Activated CD4-positive, alpha-beta T cell treated with anti-CD3 and anti-CD28 coated beads, Interleukin-2, amount 50 U/mL, for 4 hours (primary cell): ENCODE results near the gene CD164L2.
"Not testable (repeated sequence)": the region's sequence is repeated elsewhere in the genome, so short reads cannot be mapped to it uniquely, and the experiment has no call there.

ENCODE experiments used
- DNase-seq, 2 experiments: peaks; one replicate each; pipeline ENCODE4 v3.0.0-alpha.2; 2020

CD164L2 gene

GRCh38 chr1:27383039-27383605, at the start of gene CD164L2:
Gene CD164L2 (minus strand): TSS chr1:27383333. CDS start chr1:27383239, 94 bp downstream.
- peak; percentile 33 to 45 for DNase-seq

- not testable (repeated sequence) for DNase-seq
Measured at GRCh38 chr1:27432725-27433124, 49.6 kb upstream of the CD164L2 start.

- DNase-seq, result no peak
Measured at GRCh38 chr1:27431601-27431940, 48.4 kb upstream of the CD164L2 start.

- DNase-seq, result no peak
Measured at GRCh38 chr1:27430903-27431600, 47.9 kb upstream of the CD164L2 start.

GRCh38 chr1:27429029-27429425, 45.9 kb upstream of the CD164L2 start:
- no peak for DNase-seq

GRCh38 chr1:27428316-27429028, 45.3 kb upstream of the CD164L2 start:
- DNase-seq, result peak; percentile 24 to 29

GRCh38 chr1:27427816-27428315, 44.7 kb upstream of the CD164L2 start:
- no peak for DNase-seq

- no peak for DNase-seq
Measured at GRCh38 chr1:27427329-27427728, 44.2 kb upstream of the CD164L2 start.

GRCh38 chr1:27423709-27424108, 40.6 kb upstream of the CD164L2 start:
- DNase-seq, result no peak

GRCh38 chr1:27418326-27419185, 35.4 kb upstream of the CD164L2 start:
- DNase-seq, result peak; percentile 19 to 30

- DNase-seq, result no peak
Measured at GRCh38 chr1:27417713-27418112, 34.6 kb upstream of the CD164L2 start.

- DNase-seq, result peak; percentile 41 to 44
Measured at GRCh38 chr1:27416387-27417111, 33.4 kb upstream of the CD164L2 start.

GRCh38 chr1:27414091-27414490, 31.0 kb upstream of the CD164L2 start:
- DNase-seq, result no peak

GRCh38 chr1:27413004-27413403, 29.9 kb upstream of the CD164L2 start:
- DNase-seq, result no peak

GRCh38 chr1:27412502-27412901, 29.4 kb upstream of the CD164L2 start:
- DNase-seq, result no peak

- no peak for DNase-seq
Measured at GRCh38 chr1:27410709-27411108, 27.6 kb upstream of the CD164L2 start.

GRCh38 chr1:27409669-27410068, 26.5 kb upstream of the CD164L2 start:
- no peak for DNase-seq

GRCh38 chr1:27408151-27408550, 25.0 kb upstream of the CD164L2 start:
- DNase-seq, result no peak

- DNase-seq, result not testable (repeated sequence)
Measured at GRCh38 chr1:27406791-27407190, 23.7 kb upstream of the CD164L2 start.

GRCh38 chr1:27406362-27406680, 23.2 kb upstream of the CD164L2 start:
- DNase-seq, result no peak

GRCh38 chr1:27405598-27406361, 22.6 kb upstream of the CD164L2 start:
- DNase-seq, result not testable (repeated sequence)

GRCh38 chr1:27405074-27405473, 21.9 kb upstream of the CD164L2 start:
- no peak for DNase-seq
